ENCODE results near the gene SCNN1B. TPM values are rescaled to one million over a fixed set of nuclear protein-coding genes. Genes with fewer than 3 reads are reported as not detected.

SCNN1B gene
- total RNA-seq, 2 donors from 2014 or later = 9.2 to 11.8 TPM

DNA sequence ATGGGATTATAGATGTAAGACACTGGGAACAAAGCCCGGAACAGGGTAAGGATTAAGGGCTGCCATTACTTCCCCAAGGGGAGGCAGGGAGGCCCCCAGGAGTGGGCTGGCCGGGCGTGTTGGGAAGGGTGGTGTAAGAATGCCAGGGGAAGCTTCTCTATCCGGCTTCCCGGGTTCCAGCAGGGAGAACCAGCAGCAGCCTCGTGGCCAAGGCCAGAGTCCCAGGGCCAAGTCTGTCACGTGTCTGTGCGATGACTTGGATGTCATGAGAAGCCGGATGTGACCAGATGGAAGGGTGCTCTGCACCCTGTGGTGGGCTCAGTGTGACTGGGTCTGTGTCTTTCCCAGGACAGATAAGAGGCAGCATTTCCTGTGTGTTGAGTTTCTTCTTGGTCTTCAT lies 52.1 kb downstream of the SCNN1B start:
- TF ChIP-seq, protein P1, sequence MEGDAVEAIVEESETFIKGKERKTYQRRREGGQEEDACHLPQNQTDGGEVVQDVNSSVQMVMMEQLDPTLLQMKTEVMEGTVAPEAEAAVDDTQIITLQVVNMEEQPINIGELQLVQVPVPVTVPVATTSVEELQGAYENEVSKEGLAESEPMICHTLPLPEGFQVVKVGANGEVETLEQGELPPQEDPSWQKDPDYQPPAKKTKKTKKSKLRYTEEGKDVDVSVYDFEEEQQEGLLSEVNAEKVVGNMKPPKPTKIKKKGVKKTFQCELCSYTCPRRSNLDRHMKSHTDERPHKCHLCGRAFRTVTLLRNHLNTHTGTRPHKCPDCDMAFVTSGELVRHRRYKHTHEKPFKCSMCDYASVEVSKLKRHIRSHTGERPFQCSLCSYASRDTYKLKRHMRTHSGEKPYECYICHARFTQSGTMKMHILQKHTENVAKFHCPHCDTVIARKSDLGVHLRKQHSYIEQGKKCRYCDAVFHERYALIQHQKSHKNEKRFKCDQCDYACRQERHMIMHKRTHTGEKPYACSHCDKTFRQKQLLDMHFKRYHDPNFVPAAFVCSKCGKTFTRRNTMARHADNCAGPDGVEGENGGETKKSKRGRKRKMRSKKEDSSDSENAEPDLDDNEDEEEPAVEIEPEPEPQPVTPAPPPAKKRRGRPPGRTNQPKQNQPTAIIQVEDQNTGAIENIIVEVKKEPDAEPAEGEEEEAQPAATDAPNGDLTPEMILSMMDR (IDR thresholded peaks at IDR 0.05) = no peak
- TF ChIP-seq POLR2AphosphoS5 (IDR thresholded peaks at IDR 0.05) (no peak), POLR2A (IDR thresholded peaks at IDR 0.05) (no peak)
- WGBS = 92% methylated on average over 9 of the region's 9 CpGs

DNA sequence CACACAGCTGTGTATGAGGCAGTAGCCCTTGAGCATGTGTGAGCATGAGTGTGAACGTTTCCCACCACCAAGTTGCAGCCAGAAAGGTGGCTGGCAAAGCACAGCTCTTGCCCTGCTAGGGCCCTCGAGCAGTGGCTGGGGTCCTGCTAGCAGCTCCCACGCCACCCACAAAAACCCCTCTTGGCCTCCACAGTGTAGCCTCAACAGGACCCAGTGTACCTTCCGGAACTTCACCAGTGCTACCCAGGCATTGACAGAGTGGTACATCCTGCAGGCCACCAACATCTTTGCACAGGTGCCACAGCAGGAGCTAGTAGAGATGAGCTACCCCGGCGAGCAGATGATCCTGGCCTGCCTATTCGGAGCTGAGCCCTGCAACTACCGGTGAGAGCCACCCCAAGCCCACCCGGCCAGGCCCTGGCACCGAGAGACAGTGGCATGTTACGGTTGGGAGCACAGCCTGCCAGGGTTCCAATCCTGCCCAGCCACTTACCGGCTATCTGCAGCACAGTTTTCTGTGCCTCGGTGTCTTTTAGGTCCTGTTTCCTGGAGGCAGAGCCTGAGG lies 53.1 kb downstream of the SCNN1B start:
- Histone ChIP-seq H3K27me3 (replicated peaks; ENCODE audit: insufficient read depth) (peaks cover 3% of the 10 kb centered on the region), H3K27ac (no peak overlapping the region), H3K4me1 (replicated peaks) (no peaks in the 10 kb centered on the region), H3K36me3 (no peaks in the 10 kb centered on the region), H3K9me3 (no peaks in the 10 kb centered on the region), H3K4me3 (no peak overlapping the region)
- WGBS = 85% methylated on average over 11 of the region's 13 CpGs
- DNase-seq (ENCODE audit: low spot score) = no peak
- intact Hi-C loops (cut with DNase I) = no loop called here
- TF ChIP-seq POLR2A (IDR thresholded peaks at IDR 0.05) (no peak), POLR2AphosphoS5 (IDR thresholded peaks at IDR 0.05) (no peak)
- TF ChIP-seq, protein P1 (IDR thresholded peaks at IDR 0.05) = no peak

More for the DNA sequence above, 52.1 kb downstream of the SCNN1B start:
- Histone ChIP-seq H3K4me1 (replicated peaks) (no peaks in the 10 kb centered on the region), H3K9me3 (no peaks in the 10 kb centered on the region), H3K27me3 (replicated peaks; ENCODE audit: insufficient read depth) (peaks cover 3% of the 10 kb centered on the region), H3K27ac (no peak overlapping the region), H3K36me3 (no peaks in the 10 kb centered on the region), H3K4me3 (no peak overlapping the region)
- intact Hi-C loops (cut with DNase I) = no loop called here
- DNase-seq (ENCODE audit: low spot score) = no peak

DNA sequence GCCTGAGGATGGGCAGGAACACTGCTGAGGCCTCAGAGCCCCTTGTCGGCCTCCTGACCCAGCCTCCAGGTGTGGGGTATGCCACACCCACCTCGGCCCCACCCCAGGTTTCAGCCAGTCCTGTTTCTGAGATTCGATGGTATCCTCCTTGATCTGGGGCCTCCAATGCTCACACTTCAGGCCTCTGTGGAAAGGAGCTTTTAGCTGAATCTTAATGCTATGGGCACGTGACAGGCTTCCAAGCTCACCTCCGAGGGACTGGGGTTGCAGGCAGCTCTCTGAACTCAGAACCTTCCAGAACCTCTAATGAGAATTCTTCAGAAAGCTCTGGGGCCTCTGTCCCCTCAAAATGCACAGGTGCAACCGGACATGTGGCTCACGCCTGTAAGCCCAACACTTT lies 54.8 kb downstream of the SCNN1B start:
- TF ChIP-seq POLR2AphosphoS5 (IDR thresholded peaks at IDR 0.05) (no peak), POLR2A (IDR thresholded peaks at IDR 0.05) (no peak)
- TF ChIP-seq, protein P1 (IDR thresholded peaks at IDR 0.05) = no peak
- Histone ChIP-seq H3K9me3 (no peaks in the 10 kb centered on the region), H3K27me3 (replicated peaks; ENCODE audit: insufficient read depth) (peaks cover 3% of the 10 kb centered on the region), H3K36me3 (no peaks in the 10 kb centered on the region), H3K27ac (no peak overlapping the region), H3K4me3 (no peak overlapping the region), H3K4me1 (replicated peaks) (no peaks in the 10 kb centered on the region)
- 90% methylated on average over 7 of the region's 7 CpGs for WGBS
- no peak for DNase-seq (ENCODE audit: low spot score)
- intact Hi-C loops (cut with DNase I) = no loop called here

DNA sequence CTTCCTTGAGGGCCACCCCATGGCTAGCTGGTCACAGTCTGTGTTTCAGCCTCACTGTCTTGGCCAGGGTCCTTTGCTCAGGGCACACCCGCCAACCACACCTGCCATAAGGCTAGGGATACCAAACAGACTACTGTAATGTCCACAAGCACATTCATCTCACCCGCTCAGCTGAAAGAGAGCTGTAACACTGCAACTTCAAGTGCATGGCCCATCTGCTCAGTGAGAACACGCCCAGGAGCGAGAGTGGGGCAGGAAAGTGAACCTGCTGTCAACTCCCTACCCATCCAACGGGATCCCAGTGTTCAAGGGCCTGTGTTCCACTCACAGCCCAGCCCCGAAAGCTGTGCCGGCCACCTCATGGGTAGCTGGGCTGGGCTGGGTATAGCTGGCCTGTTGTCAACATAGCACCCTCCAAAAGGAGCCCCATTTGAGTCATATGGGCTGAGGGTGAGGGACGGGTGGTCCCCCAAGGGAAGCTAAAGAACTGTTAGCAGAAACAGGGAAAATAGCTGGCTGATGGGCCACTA lies 55.7 kb downstream of the SCNN1B start:
- WGBS = 97% methylated on average over 8 of the region's 8 CpGs
- no peak overlapping the region for H3K4me3 ChIP-seq
- no peaks in the 10 kb centered on the region for H3K36me3 ChIP-seq
- H3K27me3 ChIP-seq (replicated peaks; ENCODE audit: insufficient read depth) = peaks cover 3% of the 10 kb centered on the region
- H3K4me1 ChIP-seq (replicated peaks) = no peaks in the 10 kb centered on the region
- intact Hi-C loops (cut with DNase I) = no loop called here
- H3K9me3 ChIP-seq = no peaks in the 10 kb centered on the region
- no peak overlapping the region for H3K27ac ChIP-seq
- DNase-seq (ENCODE audit: low spot score) = no peak
- TF ChIP-seq, protein P1 (IDR thresholded peaks at IDR 0.05) = no peak
- TF ChIP-seq POLR2AphosphoS5 (IDR thresholded peaks at IDR 0.05) (no peak), POLR2A (IDR thresholded peaks at IDR 0.05) (no peak)

DNA sequence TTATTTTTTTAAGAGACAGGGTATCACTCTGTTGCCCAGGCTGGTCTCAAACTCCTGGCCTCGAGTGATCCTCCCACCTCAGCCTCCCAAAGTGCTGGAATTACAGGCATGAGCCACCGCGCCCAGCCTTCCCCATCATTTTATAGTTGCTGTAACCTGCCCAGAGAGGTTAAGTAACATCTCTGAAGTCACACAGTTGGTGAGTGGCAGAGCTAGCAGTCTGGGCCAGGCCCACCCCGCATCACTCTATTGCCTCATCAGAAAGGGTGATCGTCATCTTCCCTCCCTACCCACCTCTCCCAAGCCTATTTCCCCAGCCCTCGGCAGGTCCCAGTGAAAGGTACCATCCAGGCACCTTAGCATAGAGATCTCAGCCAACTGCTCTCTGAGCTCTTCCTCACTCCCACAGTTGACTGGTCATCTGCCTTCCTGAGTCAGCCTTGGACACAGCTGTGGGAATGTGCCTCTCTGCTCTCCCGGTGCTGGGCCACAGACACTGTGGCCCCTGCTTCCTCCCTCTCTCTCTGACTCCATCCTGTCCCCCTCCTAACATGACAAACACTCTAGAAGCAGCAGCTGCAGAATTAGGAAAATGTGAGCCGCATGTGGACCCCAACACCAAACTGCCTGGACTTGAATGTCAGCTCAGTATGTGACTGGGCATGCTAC lies 57.1 kb downstream of the SCNN1B start:
- Histone ChIP-seq H3K9me3 (no peaks in the 10 kb centered on the region), H3K36me3 (no peaks in the 10 kb centered on the region), H3K27me3 (replicated peaks; ENCODE audit: insufficient read depth) (peaks cover 3% of the 10 kb centered on the region), H3K4me3 (no peak overlapping the region), H3K4me1 (replicated peaks) (no peaks in the 10 kb centered on the region), H3K27ac (no peak overlapping the region)
- TF ChIP-seq, protein P1 (IDR thresholded peaks at IDR 0.05) = no peak
- TF ChIP-seq POLR2A (IDR thresholded peaks at IDR 0.05) (no peak), POLR2AphosphoS5 (IDR thresholded peaks at IDR 0.05) (no peak)
- no peak for DNase-seq (ENCODE audit: low spot score)
- 84% methylated on average over 8 of the region's 8 CpGs for WGBS
- intact Hi-C loops (cut with DNase I) = no loop called here
